HEK293 (cell line): ENCODE results near the gene ZNF711.

ENCODE experiments used
- CTCF ChIP-seq: fragments of 450-650 bp; formaldehyde crosslinking; IDR thresholded peaks from 2 replicates; pipeline ENCODE4 v1.5.1; 2016; ENCODE audit warnings: missing biosample characterization, missing genetic modification characterization
- GLI4 ChIP-seq: fragments of 450-650 bp; formaldehyde crosslinking; IDR thresholded peaks from 2 replicates; pipeline ENCODE4 v1.5.1; 2016; ENCODE audit warnings: missing biosample characterization, missing genetic modification characterization
- KLF9 ChIP-seq: fragments of 450-650 bp; formaldehyde crosslinking; IDR thresholded peaks from 2 replicates; pipeline ENCODE4 v1.5.1; 2016; ENCODE audit warnings: missing biosample characterization, missing genetic modification characterization, low read depth
- PRDM10 ChIP-seq: fragments of 450-650 bp; formaldehyde crosslinking; IDR thresholded peaks from 2 replicates; pipeline ENCODE4 v1.5.1; 2016; ENCODE audit warnings: missing biosample characterization, missing genetic modification characterization
- ZFP37 ChIP-seq: fragments of 450-650 bp; formaldehyde crosslinking; IDR thresholded peaks from 2 replicates; pipeline ENCODE4 v1.5.1; 2016; ENCODE audit warnings: missing biosample characterization, missing genetic modification characterization
- ZNF175 ChIP-seq: fragments of 450-650 bp; formaldehyde crosslinking; IDR thresholded peaks from 2 replicates; pipeline ENCODE4 v1.5.1; 2016; ENCODE audit warnings: missing biosample characterization, missing genetic modification characterization
- ZNF266 ChIP-seq: fragments of 450-650 bp; formaldehyde crosslinking; IDR thresholded peaks from 2 replicates; pipeline ENCODE4 v1.5.1; 2016; ENCODE audit warnings: missing biosample characterization, missing genetic modification characterization, low read depth
- ZNF280D ChIP-seq: fragments of 450-650 bp; formaldehyde crosslinking; IDR thresholded peaks from 2 replicates; pipeline ENCODE4 v1.5.1; 2016; ENCODE audit warnings: missing biosample characterization, missing genetic modification characterization
- ZNF514 ChIP-seq: fragments of 450-650 bp; formaldehyde crosslinking; IDR thresholded peaks from 2 replicates; pipeline ENCODE4 v1.5.1; 2016; ENCODE audit warnings: missing biosample characterization, missing genetic modification characterization
- ZNF785 ChIP-seq: fragments of 450-650 bp; formaldehyde crosslinking; IDR thresholded peaks from 2 replicates; pipeline ENCODE4 v1.5.1; 2016; ENCODE audit warnings: missing biosample characterization, missing genetic modification characterization
- TF ChIP-seq, protein P1 (sequence below): fragments of 450-650 bp; formaldehyde crosslinking; IDR thresholded peaks from 2 replicates; pipeline ENCODE4 v1.5.1; 2016; ENCODE audit warnings: missing biosample characterization, missing genetic modification characterization
- TF ChIP-seq, protein P2 (sequence below): fragments of 450-650 bp; formaldehyde crosslinking; IDR thresholded peaks from 2 replicates; pipeline ENCODE4 v1.5.1; 2016; ENCODE audit warnings: missing biosample characterization, missing genetic modification characterization
- TF ChIP-seq, protein P3 (sequence below): fragments of 450-650 bp; formaldehyde crosslinking; IDR thresholded peaks from 2 replicates; pipeline ENCODE4 v1.5.1; 2016; ENCODE audit warnings: missing biosample characterization, missing genetic modification characterization, low read depth

DNA sequence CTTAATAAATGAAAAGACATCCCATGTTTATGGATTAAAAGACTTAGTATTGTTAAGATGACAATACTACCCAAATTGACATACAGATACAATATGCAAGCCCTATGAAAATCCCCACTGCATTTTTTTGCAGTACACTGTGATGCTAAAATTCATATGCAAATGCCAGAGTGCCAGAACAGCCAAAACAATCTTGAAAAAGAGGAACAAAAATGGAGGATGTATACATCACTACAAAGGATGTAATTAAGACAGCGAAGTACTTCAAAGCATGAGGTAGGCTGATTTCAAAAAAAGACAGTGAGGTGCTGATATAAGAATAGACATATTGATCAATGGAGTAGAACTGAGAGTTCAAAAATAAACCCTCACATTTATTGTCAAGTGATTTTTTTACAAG is 47.5 kb upstream of the ZNF711 start:
- TF ChIP-seq KLF9 (tag by site-specific recombination) (no peak), CTCF (tag by site-specific recombination) (no peak), ZNF280D (tag by site-specific recombination) (no peak), PRDM10 (tag by site-specific recombination) (no peak), GLI4 (tag by site-specific recombination) (no peak), ZNF175 (tag by site-specific recombination) (no peak), ZNF514 (tag by site-specific recombination) (no peak), ZFP37 (no peak), ZNF785 (tag by site-specific recombination) (no peak), ZNF266 (tag by site-specific recombination) (no peak)
- TF ChIP-seq, protein P1, sequence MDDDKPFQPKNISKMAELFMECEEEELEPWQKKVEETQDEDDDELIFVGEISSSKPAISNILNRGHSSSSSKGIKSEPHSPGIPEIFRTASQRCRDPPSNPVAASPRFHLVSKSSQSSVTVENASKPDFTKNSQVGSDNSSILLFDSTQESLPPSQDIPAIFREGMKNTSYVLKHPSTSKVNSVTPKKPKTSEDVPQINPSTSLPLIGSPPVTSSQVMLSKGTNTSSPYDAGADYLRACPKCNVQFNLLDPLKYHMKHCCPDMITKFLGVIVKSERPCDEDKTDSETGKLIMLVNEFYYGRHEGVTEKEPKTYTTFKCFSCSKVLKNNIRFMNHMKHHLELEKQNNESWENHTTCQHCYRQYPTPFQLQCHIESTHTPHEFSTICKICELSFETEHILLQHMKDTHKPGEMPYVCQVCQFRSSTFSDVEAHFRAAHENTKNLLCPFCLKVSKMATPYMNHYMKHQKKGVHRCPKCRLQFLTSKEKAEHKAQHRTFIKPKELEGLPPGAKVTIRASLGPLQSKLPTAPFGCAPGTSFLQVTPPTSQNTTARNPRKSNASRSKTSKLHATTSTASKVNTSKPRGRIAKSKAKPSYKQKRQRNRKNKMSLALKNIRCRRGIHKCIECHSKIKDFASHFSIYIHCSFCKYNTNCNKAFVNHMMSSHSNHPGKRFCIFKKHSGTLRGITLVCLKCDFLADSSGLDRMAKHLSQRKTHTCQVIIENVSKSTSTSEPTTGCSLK (tag by site-specific recombination) = no peak
- TF ChIP-seq, protein P2, sequence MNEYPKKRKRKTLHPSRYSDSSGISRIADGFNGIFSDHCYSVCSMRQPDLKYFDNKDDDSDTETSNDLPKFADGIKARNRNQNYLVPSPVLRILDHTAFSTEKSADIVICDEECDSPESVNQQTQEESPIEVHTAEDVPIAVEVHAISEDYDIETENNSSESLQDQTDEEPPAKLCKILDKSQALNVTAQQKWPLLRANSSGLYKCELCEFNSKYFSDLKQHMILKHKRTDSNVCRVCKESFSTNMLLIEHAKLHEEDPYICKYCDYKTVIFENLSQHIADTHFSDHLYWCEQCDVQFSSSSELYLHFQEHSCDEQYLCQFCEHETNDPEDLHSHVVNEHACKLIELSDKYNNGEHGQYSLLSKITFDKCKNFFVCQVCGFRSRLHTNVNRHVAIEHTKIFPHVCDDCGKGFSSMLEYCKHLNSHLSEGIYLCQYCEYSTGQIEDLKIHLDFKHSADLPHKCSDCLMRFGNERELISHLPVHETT (tag by site-specific recombination) = no peak
- TF ChIP-seq, protein P3, sequence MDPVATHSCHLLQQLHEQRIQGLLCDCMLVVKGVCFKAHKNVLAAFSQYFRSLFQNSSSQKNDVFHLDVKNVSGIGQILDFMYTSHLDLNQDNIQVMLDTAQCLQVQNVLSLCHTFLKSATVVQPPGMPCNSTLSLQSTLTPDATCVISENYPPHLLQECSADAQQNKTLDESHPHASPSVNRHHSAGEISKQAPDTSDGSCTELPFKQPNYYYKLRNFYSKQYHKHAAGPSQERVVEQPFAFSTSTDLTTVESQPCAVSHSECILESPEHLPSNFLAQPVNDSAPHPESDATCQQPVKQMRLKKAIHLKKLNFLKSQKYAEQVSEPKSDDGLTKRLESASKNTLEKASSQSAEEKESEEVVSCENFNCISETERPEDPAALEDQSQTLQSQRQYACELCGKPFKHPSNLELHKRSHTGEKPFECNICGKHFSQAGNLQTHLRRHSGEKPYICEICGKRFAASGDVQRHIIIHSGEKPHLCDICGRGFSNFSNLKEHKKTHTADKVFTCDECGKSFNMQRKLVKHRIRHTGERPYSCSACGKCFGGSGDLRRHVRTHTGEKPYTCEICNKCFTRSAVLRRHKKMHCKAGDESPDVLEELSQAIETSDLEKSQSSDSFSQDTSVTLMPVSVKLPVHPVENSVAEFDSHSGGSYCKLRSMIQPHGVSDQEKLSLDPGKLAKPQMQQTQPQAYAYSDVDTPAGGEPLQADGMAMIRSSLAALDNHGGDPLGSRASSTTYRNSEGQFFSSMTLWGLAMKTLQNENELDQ (tag by site-specific recombination) = no peak
